Upper lobe of right lung (tissue), 1 donor: ENCODE measurements around the gene KCNC4. TPM values are rescaled to one million over a fixed set of nuclear protein-coding genes. Genes with fewer than 3 reads are reported as not detected.

Source experiments
- ATAC-seq: fragments of 200-7000 bp; cut with Tn5 transposase; one replicate; pipeline ENCODE4 v1.9.1; 2020; ENCODE audit warnings: mild to moderate bottlenecking, moderate library complexity
- DNase-seq: peaks from one replicate; pipeline ENCODE4 v3.0.0-alpha.2; 2020
- H3K27ac ChIP-seq: fragments of 200-600 bp; one replicate; pipeline ENCODE4 v1.8.0; 2022
- H3K27me3 ChIP-seq: fragments of 200-600 bp; one replicate; pipeline ENCODE4 v1.8.0; 2022; ENCODE audit warnings: mild to moderate bottlenecking
- H3K36me3 ChIP-seq: fragments of 200-600 bp; one replicate; pipeline ENCODE4 v1.8.0; 2022
- H3K4me1 ChIP-seq: fragments of 200-600 bp; one replicate; pipeline ENCODE4 v1.8.0; 2022
- H3K4me3 ChIP-seq: fragments of 200-600 bp; one replicate; pipeline ENCODE4 v1.8.0; 2022; ENCODE audit warnings: mild to moderate bottlenecking
- H3K9me3 ChIP-seq: fragments of 200-600 bp; one replicate; pipeline ENCODE4 v1.8.0; 2022
- CTCF ChIP-seq: fragments of 200-600 bp; IDR thresholded peaks from one replicate; pipeline ENCODE4 v1.8.0; 2022; ENCODE audit warnings: antibody characterized with exemption
- intact Hi-C: fragments of 100-400 bp; cut with DNase I; formaldehyde crosslinking; loops from one replicate; pipeline ENCODE4 v1.11.0; 2022
- total RNA-seq: library from RNA; stranded (reverse); fragmentation: NEBNext Ultra II Directional; extraction: Animal tissue kit (Norgen Biotek cat#: 25700); gene quantifications from one replicate; pipeline ENCODE4 v1.2.1, GENCODE V29; 2021
- donor health status: DM: no; HTN: yes; CAD: no; lungs with severe emphysema.

The KCNC4 gene
- total RNA-seq, 1 donor from 2014 or later = 11.1 TPM

GRCh38 chr1:110189181-110189580 lies 20.9 kb upstream of the KCNC4 start:
- no peak for DNase-seq
- ATAC-seq = no peak
- Histone ChIP-seq H3K36me3 (no peaks in the 10 kb centered on the region), H3K4me3 (no peak overlapping the region), H3K27me3 (peaks cover 13% of the 10 kb centered on the region), H3K9me3 (no peaks in the 10 kb centered on the region), H3K4me1 (no peaks in the 10 kb centered on the region), H3K27ac (no peak overlapping the region)
- intact Hi-C loops = no loop called here
- no peak for TF ChIP-seq CTCF

- ATAC-seq (no peak), DNase-seq (no peak)
- no peak for TF ChIP-seq CTCF
- Histone ChIP-seq H3K4me1 (no peaks in the 10 kb centered on the region), H3K27me3 (peaks cover under 1% of the 10 kb centered on the region), H3K27ac (no peak overlapping the region), H3K36me3 (no peaks in the 10 kb centered on the region), H3K4me3 (no peak overlapping the region), H3K9me3 (no peaks in the 10 kb centered on the region)
- intact Hi-C loops = no loop called here
Observed at GRCh38 chr1:110190282-110190929, 19.7 kb upstream of the KCNC4 start.

GRCh38 chr1:110192541-110192940 lies 17.6 kb upstream of the KCNC4 start:
- Histone ChIP-seq H3K36me3 (no peaks in the 10 kb centered on the region), H3K27me3 (no peaks in the 10 kb centered on the region), H3K9me3 (no peaks in the 10 kb centered on the region), H3K27ac (no peak overlapping the region), H3K4me1 (no peaks in the 10 kb centered on the region), H3K4me3 (no peak overlapping the region)
- no peak for DNase-seq
- no peak for ATAC-seq
- no peak for TF ChIP-seq CTCF
- intact Hi-C loops = no loop called here

GRCh38 chr1:110195196-110195595 lies 14.9 kb upstream of the KCNC4 start:
- H3K36me3 ChIP-seq = no peaks in the 10 kb centered on the region
- TF ChIP-seq CTCF = no peak
- H3K27me3 ChIP-seq = no peaks in the 10 kb centered on the region
- no peak for DNase-seq
- no peaks in the 10 kb centered on the region for H3K4me1 ChIP-seq
- H3K4me3 ChIP-seq = no peak overlapping the region
- H3K9me3 ChIP-seq = no peaks in the 10 kb centered on the region
- H3K27ac ChIP-seq = no peak overlapping the region
- intact Hi-C loops = no loop called here
- no peak for ATAC-seq

- DNase-seq = no peak
- peak; percentile 69 for ATAC-seq
- Histone ChIP-seq H3K4me3 (no peak overlapping the region), H3K27me3 (no peaks in the 10 kb centered on the region), H3K36me3 (no peaks in the 10 kb centered on the region), H3K9me3 (no peaks in the 10 kb centered on the region), H3K4me1 (no peaks in the 10 kb centered on the region), H3K27ac (no peak overlapping the region)
- intact Hi-C loops = no loop called here
- TF ChIP-seq CTCF = peak; percentile 76
Observed at GRCh38 chr1:110196917-110197765, 13.0 kb upstream of the KCNC4 start.
